Astrocyte of the cerebellum (primary cell): ENCODE results near the gene KRTAP5-2.

Source experiments
- DNase-seq: peaks from one replicate; pipeline ENCODE4 v3.0.0-alpha.2; 2011; ENCODE audit warnings: low read depth
- H3K4me3 ChIP-seq: 2 replicates; pipeline ENCODE4 v1.5.1; 2011; ENCODE audit warnings: mild to moderate bottlenecking, low read depth, low read length, moderate library complexity
- in situ Hi-C: cut with HindIII; loops from 2 replicates; pipeline ENCODE4 v1.10.0; 2017; ENCODE audit warnings: low sequenced_read_pairs
- TF ChIP-seq, protein P1 (sequence below): IDR thresholded peaks from 2 replicates; pipeline ENCODE4 v1.5.1; 2012; ENCODE audit warnings: low read length, low read depth, moderate library complexity, mild to moderate bottlenecking; ENCODE audit errors: missing control alignments

Gene KRTAP5-2

DNA sequence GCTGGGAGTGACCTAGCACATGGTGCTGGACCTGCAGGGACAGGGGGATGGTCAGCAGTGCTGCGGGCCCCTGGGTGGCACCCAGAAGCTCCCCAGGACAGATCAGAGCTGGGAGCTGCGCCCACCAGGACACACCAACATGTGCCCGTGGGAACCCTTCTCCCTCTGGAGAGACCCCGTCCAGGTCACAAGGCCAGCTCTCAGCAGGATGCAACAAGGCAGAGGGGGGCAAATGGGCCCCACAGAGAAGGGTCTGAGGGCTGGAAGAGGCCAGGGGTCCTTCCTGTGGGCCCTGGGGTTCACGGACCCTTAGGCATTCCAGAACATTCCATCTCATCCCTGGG lies 32.2 kb downstream of the KRTAP5-2 start:
- TF ChIP-seq, protein P1, sequence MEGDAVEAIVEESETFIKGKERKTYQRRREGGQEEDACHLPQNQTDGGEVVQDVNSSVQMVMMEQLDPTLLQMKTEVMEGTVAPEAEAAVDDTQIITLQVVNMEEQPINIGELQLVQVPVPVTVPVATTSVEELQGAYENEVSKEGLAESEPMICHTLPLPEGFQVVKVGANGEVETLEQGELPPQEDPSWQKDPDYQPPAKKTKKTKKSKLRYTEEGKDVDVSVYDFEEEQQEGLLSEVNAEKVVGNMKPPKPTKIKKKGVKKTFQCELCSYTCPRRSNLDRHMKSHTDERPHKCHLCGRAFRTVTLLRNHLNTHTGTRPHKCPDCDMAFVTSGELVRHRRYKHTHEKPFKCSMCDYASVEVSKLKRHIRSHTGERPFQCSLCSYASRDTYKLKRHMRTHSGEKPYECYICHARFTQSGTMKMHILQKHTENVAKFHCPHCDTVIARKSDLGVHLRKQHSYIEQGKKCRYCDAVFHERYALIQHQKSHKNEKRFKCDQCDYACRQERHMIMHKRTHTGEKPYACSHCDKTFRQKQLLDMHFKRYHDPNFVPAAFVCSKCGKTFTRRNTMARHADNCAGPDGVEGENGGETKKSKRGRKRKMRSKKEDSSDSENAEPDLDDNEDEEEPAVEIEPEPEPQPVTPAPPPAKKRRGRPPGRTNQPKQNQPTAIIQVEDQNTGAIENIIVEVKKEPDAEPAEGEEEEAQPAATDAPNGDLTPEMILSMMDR = no peak
- no peak for DNase-seq
- in situ Hi-C loops = no loop called here
- no peak overlapping the region for H3K4me3 ChIP-seq

DNA sequence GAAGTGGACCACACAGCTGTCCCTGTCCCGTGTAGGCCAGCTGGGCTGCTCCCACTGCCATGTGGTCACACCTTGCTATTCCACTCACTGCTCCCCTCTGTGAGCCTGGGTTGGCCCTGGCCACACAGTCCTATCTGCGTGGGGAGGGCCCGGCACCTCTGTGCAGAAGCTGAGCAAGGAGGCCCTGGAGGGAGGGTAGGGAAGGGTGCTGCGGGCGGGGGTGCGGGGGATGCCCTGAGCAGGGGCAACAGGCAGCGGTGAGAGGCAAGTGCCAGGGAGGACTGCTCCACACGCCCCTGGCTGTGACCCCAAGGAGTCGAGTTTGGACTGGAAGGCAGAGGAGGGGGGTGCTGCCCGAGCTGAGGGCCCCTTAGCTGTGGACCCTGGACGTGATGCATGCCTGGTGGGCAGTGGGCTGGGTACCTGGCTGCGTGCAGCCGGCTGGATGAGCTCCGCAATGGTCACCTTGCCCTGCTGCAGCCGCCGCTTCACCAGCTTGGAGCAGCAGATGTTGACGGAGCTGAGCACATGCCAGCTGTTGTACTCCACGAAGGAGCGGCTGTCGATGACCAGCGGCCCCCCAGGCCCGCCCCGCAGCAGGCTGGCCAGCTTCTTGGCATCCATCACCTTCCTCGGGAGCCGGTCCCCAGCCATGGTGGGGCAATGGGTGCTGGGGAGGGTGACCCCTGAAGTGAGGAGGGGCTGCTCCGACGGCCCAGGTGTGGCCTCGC lies 32.8 kb downstream of the KRTAP5-2 start:
- in situ Hi-C loops = no loop called here
- no peak for DNase-seq

DNA sequence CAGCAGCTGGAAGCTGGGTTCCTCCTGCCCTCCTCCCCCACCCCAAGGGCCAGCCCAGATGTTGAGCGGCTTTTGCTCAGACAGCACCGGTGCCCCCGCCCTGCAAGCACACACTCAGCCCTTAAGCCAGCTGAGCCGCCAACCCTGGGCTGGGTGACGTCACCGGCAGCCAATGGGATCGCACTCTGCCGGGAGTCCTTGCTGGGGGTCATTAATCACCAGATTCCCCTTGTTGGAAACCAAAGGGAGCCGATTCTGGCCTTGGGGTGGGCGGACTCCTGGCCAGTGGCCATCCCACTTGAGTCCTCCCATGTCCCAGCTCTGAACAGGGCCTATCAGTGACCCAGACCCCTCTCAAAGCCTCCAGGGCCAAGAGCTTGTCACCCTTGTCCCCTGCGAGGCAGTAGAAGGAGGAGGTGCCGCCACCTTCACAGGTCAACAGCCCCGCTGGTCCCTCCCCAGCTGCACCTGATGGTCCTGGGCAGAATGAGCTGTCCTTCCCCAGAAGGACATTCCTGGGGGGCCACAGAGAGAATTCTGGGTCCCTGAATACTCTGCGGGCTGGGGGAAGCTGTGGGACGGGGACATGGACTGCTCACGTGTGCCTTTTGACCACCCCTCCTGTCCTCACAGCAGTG lies 33.4 kb downstream of the KRTAP5-2 start:
- in situ Hi-C loops = no loop called here
- H3K4me3 ChIP-seq = no peak overlapping the region
- DNase-seq = peak; percentile 49
- TF ChIP-seq, protein P1 = no peak

More for the DNA sequence above, 32.8 kb downstream of the KRTAP5-2 start:
- TF ChIP-seq, protein P1 = no peak
- no peak overlapping the region for H3K4me3 ChIP-seq

DNA sequence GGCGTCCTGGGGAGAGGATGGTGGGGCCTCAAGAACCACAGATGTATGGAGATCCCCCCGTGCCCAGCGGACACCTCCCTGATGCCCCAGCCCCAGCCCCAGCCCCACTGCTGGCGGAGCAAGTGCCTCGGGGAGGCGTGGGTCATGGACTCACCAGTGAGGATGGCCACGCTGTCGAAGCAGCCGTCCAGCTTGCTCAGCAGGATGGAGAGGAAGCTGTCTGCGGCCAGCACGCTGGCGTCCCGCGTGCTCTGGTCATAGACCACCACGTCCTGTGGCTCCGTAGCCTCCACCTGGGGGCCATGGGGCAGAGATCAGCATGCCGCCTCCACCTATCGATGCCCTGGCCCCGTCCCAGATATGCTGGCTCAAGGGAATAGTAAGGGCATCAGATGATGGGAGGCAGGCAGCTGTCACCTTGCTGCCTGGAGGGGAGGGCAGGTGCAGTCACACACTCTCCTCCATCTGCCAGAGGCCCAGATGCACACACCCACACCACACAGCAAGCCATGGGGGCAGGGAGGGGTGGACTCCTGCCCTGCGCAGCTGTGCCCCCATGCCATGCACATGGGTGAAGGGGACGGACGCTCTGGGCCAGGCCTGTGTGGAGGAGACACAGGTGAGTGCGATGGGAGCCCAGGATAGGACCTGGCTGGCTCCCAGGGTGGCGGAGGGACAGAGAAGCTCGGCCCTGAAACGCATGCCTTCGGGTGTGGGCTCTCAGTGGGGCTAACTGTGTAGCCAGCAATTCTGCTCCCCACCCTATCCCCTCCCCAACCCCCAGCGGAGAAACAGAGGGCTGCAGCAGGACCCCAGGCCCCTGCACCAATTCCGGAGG lies 34.2 kb downstream of the KRTAP5-2 start:
- in situ Hi-C loops = no loop called here
- H3K4me3 ChIP-seq = no peak overlapping the region
- TF ChIP-seq, protein P1 = no peak
- no peak for DNase-seq

DNA sequence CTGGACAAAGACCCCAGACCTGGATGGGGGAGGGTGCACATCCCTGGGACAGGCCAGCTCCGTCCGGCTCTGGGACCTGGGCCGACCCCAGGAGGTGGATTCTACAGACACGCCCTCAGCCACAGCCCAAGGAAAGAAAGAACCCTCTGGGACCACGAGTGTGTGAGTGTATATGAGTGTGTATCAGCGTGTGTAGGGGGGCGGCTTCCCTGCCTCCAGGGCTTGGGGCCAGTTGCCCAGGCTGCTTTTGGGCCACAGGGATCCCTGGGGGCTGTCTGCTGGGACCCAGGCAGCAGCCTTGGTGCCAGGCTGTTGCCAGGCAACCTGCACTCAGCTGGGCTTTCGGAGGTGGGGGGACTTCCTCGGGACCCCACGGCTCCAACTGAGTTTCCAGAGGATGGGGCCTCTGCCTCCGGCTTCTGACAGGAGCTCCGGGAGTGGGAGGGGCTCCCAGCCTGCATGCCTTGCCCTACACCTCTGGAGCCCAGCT lies 34.9 kb downstream of the KRTAP5-2 start:
- TF ChIP-seq, protein P1 = no peak
- no peak for DNase-seq
- no peak overlapping the region for H3K4me3 ChIP-seq
- in situ Hi-C loops = no loop called here

DNA sequence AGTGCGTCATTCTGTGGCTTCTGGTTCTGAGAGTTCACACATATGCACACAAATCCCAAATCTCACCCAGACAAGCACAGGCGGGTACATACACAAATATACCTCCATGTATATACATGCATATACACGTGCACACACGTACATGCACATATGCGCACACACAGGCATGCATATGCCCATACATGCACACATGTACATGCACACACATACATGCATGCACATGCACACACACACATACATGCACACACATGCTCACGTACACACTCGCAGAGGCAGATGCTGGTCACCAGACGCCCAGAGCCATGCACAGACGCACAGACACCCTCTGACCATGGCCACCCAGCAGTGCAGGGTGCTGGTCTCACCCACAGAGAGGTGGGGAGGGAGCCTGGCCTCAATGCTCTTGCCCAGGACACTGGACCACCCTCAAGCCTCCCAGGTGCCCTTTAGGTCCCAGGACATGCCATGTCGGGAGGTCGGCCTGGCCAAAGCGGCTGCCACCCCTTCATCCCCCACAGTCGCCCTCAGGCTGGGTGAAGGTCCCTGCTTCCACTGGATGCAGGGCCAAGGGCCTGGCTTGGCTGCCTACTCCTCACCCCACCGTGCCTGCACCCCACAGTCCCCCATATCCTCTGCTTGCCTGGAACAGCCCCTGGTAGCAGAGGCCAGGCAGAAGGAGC lies 35.5 kb downstream of the KRTAP5-2 start:
- DNase-seq = no peak
- in situ Hi-C loops = no loop called here
- TF ChIP-seq, protein P1 = no peak
- no peak overlapping the region for H3K4me3 ChIP-seq
